ENCODE results near the gene ANKRD10.

DNA sequence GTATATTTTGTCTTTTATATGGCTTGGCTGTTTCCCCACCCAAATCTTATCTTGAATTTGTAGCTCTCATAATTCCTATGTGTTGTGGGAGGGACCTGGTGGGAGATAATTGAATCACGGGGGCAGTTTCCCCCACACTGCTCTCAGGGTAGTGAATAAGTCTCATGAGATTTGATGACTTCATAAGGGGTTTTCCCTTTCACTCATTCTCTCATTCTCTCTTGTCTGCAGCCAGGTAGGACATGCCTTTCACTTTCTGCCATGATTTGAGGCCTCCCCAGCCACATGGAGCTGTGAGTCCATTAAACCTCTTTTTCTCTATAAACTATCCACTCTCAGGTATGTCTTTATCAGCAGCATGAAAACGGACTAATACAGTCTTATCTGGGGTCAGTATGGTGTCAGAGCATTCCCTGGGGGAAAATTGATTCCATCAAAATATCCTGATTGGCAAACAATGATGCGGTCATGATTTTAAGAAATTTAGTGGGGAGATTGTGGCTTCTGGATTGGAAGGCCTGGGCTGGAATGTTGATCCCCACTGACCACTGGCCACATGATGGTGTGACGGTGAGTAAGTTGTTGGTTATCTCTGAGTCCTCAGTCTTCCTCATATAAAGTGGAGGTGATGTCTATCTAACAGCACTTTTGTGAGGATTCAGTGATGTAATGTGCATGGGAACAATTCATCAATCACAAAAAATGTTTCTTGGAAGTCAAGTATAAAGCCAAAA is 27.5 kb upstream of the ANKRD10 start:
- TF ChIP-seq, protein P1, sequence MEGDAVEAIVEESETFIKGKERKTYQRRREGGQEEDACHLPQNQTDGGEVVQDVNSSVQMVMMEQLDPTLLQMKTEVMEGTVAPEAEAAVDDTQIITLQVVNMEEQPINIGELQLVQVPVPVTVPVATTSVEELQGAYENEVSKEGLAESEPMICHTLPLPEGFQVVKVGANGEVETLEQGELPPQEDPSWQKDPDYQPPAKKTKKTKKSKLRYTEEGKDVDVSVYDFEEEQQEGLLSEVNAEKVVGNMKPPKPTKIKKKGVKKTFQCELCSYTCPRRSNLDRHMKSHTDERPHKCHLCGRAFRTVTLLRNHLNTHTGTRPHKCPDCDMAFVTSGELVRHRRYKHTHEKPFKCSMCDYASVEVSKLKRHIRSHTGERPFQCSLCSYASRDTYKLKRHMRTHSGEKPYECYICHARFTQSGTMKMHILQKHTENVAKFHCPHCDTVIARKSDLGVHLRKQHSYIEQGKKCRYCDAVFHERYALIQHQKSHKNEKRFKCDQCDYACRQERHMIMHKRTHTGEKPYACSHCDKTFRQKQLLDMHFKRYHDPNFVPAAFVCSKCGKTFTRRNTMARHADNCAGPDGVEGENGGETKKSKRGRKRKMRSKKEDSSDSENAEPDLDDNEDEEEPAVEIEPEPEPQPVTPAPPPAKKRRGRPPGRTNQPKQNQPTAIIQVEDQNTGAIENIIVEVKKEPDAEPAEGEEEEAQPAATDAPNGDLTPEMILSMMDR (IDR thresholded peaks at IDR 0.05), result no peak
- TF ChIP-seq POLR2AphosphoS5 (IDR thresholded peaks at IDR 0.05) (no peak), POLR2A (IDR thresholded peaks at IDR 0.05) (no peak), EP300 (IDR thresholded peaks at IDR 0.05) (no peak)
